Measurements from ENCODE around the gene PANX2. TPM values are rescaled to one million over a fixed set of nuclear protein-coding genes. Genes with fewer than 3 reads are reported as not detected.

PANX2 gene
- total RNA-seq, 2 donors from 2014 or later, result 3.8 to 8.0 TPM

DNA sequence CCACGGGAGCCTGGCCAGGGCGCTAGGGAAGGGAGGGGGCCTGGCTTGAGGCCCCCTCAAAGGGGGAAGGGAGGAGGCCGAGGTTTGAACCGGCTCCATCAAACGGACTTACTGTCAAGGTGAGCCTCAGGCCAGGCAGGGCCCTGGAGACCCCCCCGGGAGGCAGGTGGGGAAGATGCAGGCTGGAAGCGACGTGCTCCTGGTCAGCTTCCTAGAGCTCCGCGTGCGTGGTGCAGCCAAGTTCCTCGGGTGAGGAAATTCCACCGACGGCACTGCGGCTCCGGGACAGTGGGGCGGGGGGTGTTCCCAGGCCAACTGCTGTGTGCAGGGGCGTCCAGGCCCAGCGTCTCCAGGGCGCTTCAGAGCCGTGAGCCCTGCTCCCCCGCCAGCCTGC, 7.9 kb downstream of the PANX2 start:
- no peaks in the 10 kb centered on the region for H3K36me3 Mint-ChIP-seq (ENCODE audit: insufficient read depth in 2 of 2)
- H3K4me3 Mint-ChIP-seq, result no peak overlapping the region

GRCh38 chr22:50178871-50179869, 8.6 kb downstream of the PANX2 start:
- no peak for ATAC-seq (replicated peaks in 1 of 2)
- no peaks in the 10 kb centered on the region for H3K9me3 Mint-ChIP-seq
- H3K4me1 Mint-ChIP-seq (ENCODE audit: low read depth), result peaks cover 4% of the 10 kb centered on the region
- no peak for DNase-seq
- no peak overlapping the region for H3K4me3 Mint-ChIP-seq
- no peak overlapping the region for H3K27ac Mint-ChIP-seq
- no peaks in the 10 kb centered on the region for H3K27me3 Mint-ChIP-seq (ENCODE audit: low read depth)
- H3K36me3 Mint-ChIP-seq (ENCODE audit: insufficient read depth in 2 of 2), result no peaks in the 10 kb centered on the region

More for the DNA sequence above, 7.9 kb downstream of the PANX2 start:
- Mint-ChIP-seq H3K4me1 (ENCODE audit: low read depth) (no peaks in the 10 kb centered on the region), H3K27ac (no peak overlapping the region), H3K9me3 (no peaks in the 10 kb centered on the region), H3K27me3 (ENCODE audit: low read depth) (no peaks in the 10 kb centered on the region)
- DNase-seq (no peak), ATAC-seq (replicated peaks in 1 of 2) (no peak)

DNA sequence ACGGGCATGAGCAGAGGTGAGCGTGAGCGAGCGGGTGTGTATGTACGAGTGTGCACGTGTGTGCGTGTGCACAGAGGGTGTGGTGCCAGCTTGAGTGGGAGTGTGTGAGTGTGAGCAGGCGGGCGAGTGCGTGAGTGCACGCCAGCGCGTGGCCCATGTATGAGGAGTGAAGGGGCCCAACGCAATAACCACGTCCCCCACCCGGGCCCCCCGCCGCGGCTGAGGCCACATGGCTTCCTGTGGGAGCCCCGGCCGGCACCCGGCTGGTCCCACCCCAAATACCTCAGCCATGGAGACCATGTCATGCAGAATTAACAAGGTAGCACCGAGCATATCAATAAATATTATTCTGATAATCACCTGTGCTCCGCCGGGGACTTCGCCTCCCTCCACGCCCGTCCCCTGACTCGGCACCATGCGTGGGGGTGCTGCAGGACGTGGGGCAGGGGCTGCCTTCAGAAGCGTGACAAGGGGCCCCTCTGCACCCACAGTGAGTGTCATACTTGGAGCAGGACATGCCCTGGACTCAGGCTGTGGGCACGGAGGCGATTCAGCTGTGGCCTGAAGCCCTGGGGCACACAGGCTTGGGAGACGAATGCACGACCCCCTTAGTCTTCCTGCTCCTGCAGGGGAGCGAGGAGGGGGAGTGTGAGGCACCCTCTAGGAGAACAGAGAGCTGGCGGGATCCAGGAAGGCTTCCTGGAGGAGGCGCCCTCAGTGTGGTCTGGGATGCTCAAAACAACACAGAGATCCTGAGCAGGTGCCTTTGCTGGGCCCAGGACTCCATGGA, 9.6 kb downstream of the PANX2 start:
- no peak overlapping the region for H3K4me3 Mint-ChIP-seq
- H3K36me3 Mint-ChIP-seq (ENCODE audit: insufficient read depth in 2 of 2), result no peaks in the 10 kb centered on the region
- peaks cover 4% of the 10 kb centered on the region for H3K4me1 Mint-ChIP-seq (ENCODE audit: low read depth)
- H3K27ac Mint-ChIP-seq, result no peak overlapping the region
- no peak for ATAC-seq (replicated peaks in 1 of 2)
- no peaks in the 10 kb centered on the region for H3K9me3 Mint-ChIP-seq
- no peaks in the 10 kb centered on the region for H3K27me3 Mint-ChIP-seq (ENCODE audit: low read depth)
- no peak for DNase-seq

GRCh38 chr22:50180727-50181521, 10.4 kb downstream of the PANX2 start:
- H3K36me3 Mint-ChIP-seq (ENCODE audit: insufficient read depth in 2 of 2), result no peaks in the 10 kb centered on the region

GRCh38 chr22:50182176-50183081, 11.9 kb downstream of the PANX2 start:
- peaks cover 8% of the 10 kb centered on the region for H3K4me1 Mint-ChIP-seq (ENCODE audit: low read depth)
- H3K27me3 Mint-ChIP-seq (ENCODE audit: low read depth), result no peaks in the 10 kb centered on the region
- no peak overlapping the region for H3K27ac Mint-ChIP-seq
- DNase-seq (no peak), ATAC-seq (replicated peaks in 1 of 2) (no peak)
- H3K36me3 Mint-ChIP-seq (ENCODE audit: insufficient read depth in 2 of 2), result peaks cover 0 to 3% of the 10 kb centered on the region in 2 donors
- H3K9me3 Mint-ChIP-seq, result no peaks in the 10 kb centered on the region
- no peak overlapping the region for H3K4me3 Mint-ChIP-seq

More at GRCh38 chr22:50180727-50181521, 10.4 kb downstream of the PANX2 start:
- DNase-seq (no peak), ATAC-seq (replicated peaks in 1 of 2) (no peak)
- Mint-ChIP-seq H3K27me3 (ENCODE audit: low read depth) (no peaks in the 10 kb centered on the region), H3K4me3 (no peak overlapping the region), H3K4me1 (ENCODE audit: low read depth) (peaks cover 4% of the 10 kb centered on the region), H3K9me3 (no peaks in the 10 kb centered on the region), H3K27ac (no peak overlapping the region)

- DNase-seq, result no peak
- no peaks in the 10 kb centered on the region for H3K27me3 Mint-ChIP-seq (ENCODE audit: low read depth)
- no peak for ATAC-seq (replicated peaks in 1 of 2)
- no peaks in the 10 kb centered on the region for H3K9me3 Mint-ChIP-seq
- peak overlapping the region in 1 of 2 donors; percentile 14 for H3K4me3 Mint-ChIP-seq
- H3K4me1 Mint-ChIP-seq (ENCODE audit: low read depth), result peaks cover 13% of the 10 kb centered on the region
- no peak overlapping the region for H3K27ac Mint-ChIP-seq
- peaks cover 0 to 3% of the 10 kb centered on the region in 2 donors for H3K36me3 Mint-ChIP-seq (ENCODE audit: insufficient read depth in 2 of 2)
Observed at GRCh38 chr22:50183141-50183971, 12.8 kb downstream of the PANX2 start.

DNA sequence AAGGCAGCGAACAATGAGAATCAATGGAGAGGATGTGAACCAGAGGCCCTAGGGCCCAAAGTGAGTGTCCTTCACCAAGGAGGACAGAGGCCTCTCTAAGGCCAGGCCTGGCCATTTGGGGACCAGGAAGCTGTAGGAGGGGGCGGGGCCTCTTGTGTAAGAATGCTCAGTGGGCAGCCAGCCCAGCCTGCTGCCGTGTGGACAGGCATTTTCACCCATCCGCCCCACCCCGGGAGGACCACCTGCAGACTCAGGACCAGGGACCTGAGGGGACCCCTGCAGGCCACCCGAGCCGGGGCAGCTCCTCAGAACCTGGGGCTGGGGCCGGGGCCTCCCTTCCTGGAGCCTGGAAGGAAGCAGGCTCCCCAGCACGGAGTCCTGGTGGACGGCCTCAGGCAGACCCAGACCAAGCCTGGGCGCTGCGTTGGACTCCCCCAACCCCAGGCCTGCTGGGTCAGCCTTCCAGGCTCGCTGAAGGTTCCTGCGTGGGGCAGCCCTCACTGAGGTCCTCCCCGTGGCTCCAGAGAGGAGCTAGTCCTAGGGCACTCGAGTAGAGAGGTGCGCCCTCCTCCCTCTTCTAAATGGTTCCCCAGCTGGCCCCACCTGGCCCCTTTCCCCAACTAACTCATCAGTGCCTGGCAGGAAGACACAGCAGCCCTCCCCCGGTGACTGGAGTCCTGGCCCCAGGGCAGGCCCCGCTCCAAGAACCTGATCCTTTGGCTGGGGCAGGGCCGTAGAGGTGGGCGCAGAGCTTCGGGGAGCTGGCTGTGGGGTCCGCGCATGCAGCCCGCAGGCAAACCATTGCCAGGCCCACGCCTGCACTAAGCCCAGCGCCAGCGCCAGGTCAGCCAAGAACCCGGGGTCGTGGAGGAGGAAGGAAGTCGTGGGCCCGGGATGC, 13.7 kb downstream of the PANX2 start:
- Mint-ChIP-seq H3K4me1 (ENCODE audit: low read depth) (peaks cover 16% of the 10 kb centered on the region), H3K27me3 (ENCODE audit: low read depth) (no peaks in the 10 kb centered on the region), H3K27ac (no peak overlapping the region), H3K4me3 (peak overlapping the region; percentile 81 to 85), H3K9me3 (no peaks in the 10 kb centered on the region), H3K36me3 (ENCODE audit: insufficient read depth in 2 of 2) (peaks cover 2 to 3% of the 10 kb centered on the region in 2 donors)
- ATAC-seq (replicated peaks in 1 of 2), result no peak
- DNase-seq, result no peak

DNA sequence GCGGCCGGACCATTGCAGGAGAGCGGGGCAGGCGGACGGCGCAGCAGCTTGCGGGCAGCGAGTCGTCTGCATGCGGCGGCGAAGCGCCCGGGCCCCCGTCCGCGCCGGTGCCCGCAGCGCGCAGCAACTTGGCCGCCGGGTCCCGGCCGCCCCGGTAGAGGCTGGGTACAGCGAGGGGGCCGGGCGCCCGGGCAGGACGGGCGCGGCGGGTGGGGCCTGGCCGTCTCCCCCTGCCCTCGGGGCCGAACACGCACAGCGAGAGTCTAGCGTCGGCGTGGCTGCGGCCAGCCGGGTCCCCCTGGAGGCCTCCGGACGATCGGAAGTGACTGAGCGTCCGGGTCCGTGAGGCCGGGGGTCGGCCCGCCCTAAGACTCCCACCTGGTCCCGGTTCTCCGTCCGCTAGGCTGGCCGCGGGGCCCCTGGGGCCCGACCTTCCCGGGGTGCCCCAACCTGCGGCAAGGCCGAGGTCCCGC, 14.4 kb downstream of the PANX2 start:
- Mint-ChIP-seq H3K27ac (no peak overlapping the region), H3K36me3 (ENCODE audit: insufficient read depth in 2 of 2) (peaks cover 2 to 3% of the 10 kb centered on the region in 2 donors), H3K4me3 (peak overlapping the region; percentile 86 to 93), H3K9me3 (no peaks in the 10 kb centered on the region), H3K27me3 (ENCODE audit: low read depth) (no peaks in the 10 kb centered on the region), H3K4me1 (ENCODE audit: low read depth) (peaks cover 23% of the 10 kb centered on the region)
- no peak for DNase-seq
- peak in 1 of 2 donors; percentile 3 for ATAC-seq (replicated peaks in 1 of 2)

- Mint-ChIP-seq H3K36me3 (ENCODE audit: insufficient read depth in 2 of 2) (peaks cover 2 to 3% of the 10 kb centered on the region in 2 donors), H3K27ac (peak within 1 kb of the TSS; percentile 84), H3K9me3 (no peaks in the 10 kb centered on the region), H3K4me1 (ENCODE audit: low read depth) (peaks cover 24% of the 10 kb centered on the region), H3K27me3 (ENCODE audit: low read depth) (no peaks in the 10 kb centered on the region), H3K4me3 (peak within 1 kb of the TSS; percentile 93 to 97)
- DNase-seq, result peak; percentile 92 to 93
- ATAC-seq (replicated peaks in 1 of 2), result peak; percentile 77 to 80
Observed at GRCh38 chr22:50185375-50186087, 15.0 kb downstream of the PANX2 start, which contains the start of gene TRABD. Gene TRABD, plus strand, starts transcription at chr22:50185913. Its CDS starts 7,148 bp downstream, at chr22:50193061.

GRCh38 chr22:50186181-50186714, 15.7 kb downstream of the PANX2 start:
- Mint-ChIP-seq H3K9me3 (no peaks in the 10 kb centered on the region), H3K4me3 (peak overlapping the region; percentile 93 to 97), H3K27me3 (ENCODE audit: low read depth) (no peaks in the 10 kb centered on the region), H3K4me1 (ENCODE audit: low read depth) (peaks cover 26% of the 10 kb centered on the region), H3K36me3 (ENCODE audit: insufficient read depth in 2 of 2) (peaks cover 2 to 3% of the 10 kb centered on the region in 2 donors), H3K27ac (peak overlapping the region; percentile 84)
- ATAC-seq (replicated peaks in 1 of 2) (no peak), DNase-seq (no peak)

Measured in activated T-cell treated with anti-CD3 and anti-CD28 coated beads, Interleukin-2, amount 50 U/mL, for 72 hours (primary cell).